Kidney (tissue), 14 donors: Measurements from ENCODE around the gene GBE1. TPM values are rescaled to one million over a fixed set of nuclear protein-coding genes. Genes with fewer than 3 reads are reported as not detected.

Source experiments
- DNase-seq, 5 donors: peaks; one replicate each; pipeline ENCODE4 v3.0.0-alpha.2; 2013 to 2020
- FAIRE-seq: peaks from 2 replicates; lab custom pipeline; 2012; peaks lifted over from hg19 to GRCh38; lab: Jason Lieb, UNC
- H3K27ac ChIP-seq, 2 donors: one replicate each; pipeline ENCODE4 v1.7.0; 2013; ENCODE audit warnings: low read depth in 2 of 2, low read length in 2 of 2, inconsistent platforms in 1 of 2
- H3K27me3 ChIP-seq: one replicate; pipeline ENCODE4 v1.7.1; 2013; ENCODE audit warnings: low read length, inconsistent platforms; ENCODE audit not compliant: control insufficient read depth, insufficient read depth
- H3K36me3 ChIP-seq, 3 donors: one replicate each; pipeline versions ENCODE4 v1.7.0 to v1.7.1; 2013; ENCODE audit warnings: low read length in 3 of 3, control low read depth in 1 of 3, inconsistent platforms in 1 of 3; ENCODE audit not compliant: insufficient read depth in 3 of 3, control insufficient read depth in 2 of 3
- H3K4me1 ChIP-seq, 3 donors: one replicate each; pipeline versions ENCODE4 v1.7.0 to v1.7.1; 2013; ENCODE audit warnings: low read length in 3 of 3, inconsistent platforms in 1 of 3, low read depth in 1 of 3; ENCODE audit not compliant: control insufficient read depth in 2 of 3, insufficient read depth in 2 of 3
- H3K4me3 ChIP-seq, 3 donors: one replicate each; pipeline versions ENCODE4 v1.7.0 to v1.8.1; 2013; ENCODE audit warnings: low read length in 3 of 3, control low read depth in 1 of 3, inconsistent platforms in 1 of 3
- H3K9ac ChIP-seq, 3 donors: one replicate each; pipeline versions ENCODE4 v1.7.0 to v1.7.1; 2013; ENCODE audit warnings: low read length in 3 of 3, control low read depth in 1 of 3, inconsistent platforms in 1 of 3
- H3K9me3 ChIP-seq, 3 donors: one replicate each; pipeline versions ENCODE4 v1.7.0 to v1.7.1; 2013; ENCODE audit warnings: low read length in 3 of 3, control low read depth in 1 of 3, inconsistent platforms in 1 of 3; ENCODE audit not compliant: control insufficient read depth in 2 of 3, insufficient read depth in 1 of 3
- intact Hi-C: fragments of 100-400 bp; cut with DNase I; formaldehyde crosslinking; loops from one replicate; pipeline ENCODE4 v1.11.1; 2022
- polyA plus RNA-seq: library from polyadenylated mRNA; stranded (reverse); fragments of 350-450 nt; fragmentation: Illumina TruSeq; extraction: RNeasy Lipid Tissue Mini Kit (QIAGEN cat#74804); gene quantifications from one replicate; pipeline ENCODE4 v1.2.3, GENCODE V29; 2014; ENCODE audit warnings: low read depth, low replicate concordance; ENCODE audit not compliant: insufficient read depth
- total RNA-seq: library from RNA; stranded (reverse); fragmentation: NEBNext Ultra II Directional; extraction: Animal tissue kit (Norgen Biotek cat#: 25700); gene quantifications from one replicate; pipeline ENCODE4 v1.2.1, GENCODE V29; 2021
- TF ChIP-seq, protein P1 (sequence below): IDR thresholded peaks from 3 replicates; pipeline ENCODE4 v1.5.1; 2012; ENCODE audit warnings: mild to moderate bottlenecking, moderate library complexity, borderline replicate concordance; ENCODE audit not compliant: insufficient read depth; ENCODE audit errors: extremely low read depth
- donor health status: control.
- donor health status: control.
- donor health status: control.
- donor health status: control.
- donor health status: control.
- donor health status: DM: yes; HTN: yes; CAD: no.
- donor health status: Normal renal cell carcinoma (clear cell type).

Gene GBE1
- total and polyA plus RNA-seq, 2 donors from 2014 or later: 29.3 to 36.2 TPM

DNA sequence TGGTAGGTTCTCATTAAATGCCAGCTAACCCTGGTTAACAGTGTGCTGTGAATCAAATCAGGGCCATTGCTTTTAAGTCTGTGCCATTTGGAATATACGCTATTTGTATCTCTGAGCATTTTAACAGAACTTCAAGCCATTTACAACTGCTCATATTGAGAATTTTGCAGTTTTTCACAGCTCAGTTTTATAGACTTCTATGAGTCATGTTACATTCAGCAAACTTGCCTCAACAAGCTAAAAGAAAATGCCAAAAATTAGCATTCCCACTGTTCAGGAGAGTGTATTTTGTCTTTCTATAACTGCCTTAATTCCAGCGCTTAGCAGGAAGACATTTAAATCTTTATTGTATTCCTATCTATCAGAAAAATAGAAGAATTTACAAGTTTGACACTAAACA is 196.4 kb downstream of the GBE1 start:
- FAIRE-seq: no peak
- intact Hi-C loops: no loop called here

DNA sequence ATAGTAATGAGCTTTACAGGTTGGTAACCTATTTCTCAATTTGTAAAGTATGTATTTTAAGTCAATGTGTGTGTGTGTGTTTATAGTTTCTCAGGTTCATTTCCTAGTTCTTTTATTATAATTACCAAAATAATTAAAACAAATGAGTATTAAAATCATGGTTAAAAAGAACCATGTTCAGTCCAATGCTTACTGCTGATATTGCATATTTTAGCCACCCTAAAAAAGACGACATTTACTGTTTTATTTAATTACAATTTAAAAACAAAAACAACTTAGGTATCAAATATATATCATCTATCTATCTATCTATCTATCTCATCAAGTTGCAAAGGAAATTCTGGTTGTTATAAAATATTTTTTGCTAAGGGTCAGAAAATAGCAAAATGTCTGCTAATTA is 203.3 kb downstream of the GBE1 start:
- DNase-seq (no peak), FAIRE-seq (peak; percentile 13)
- intact Hi-C loops: no loop called here
- no peaks in the 10 kb centered on the region for H3K36me3 ChIP-seq
- TF ChIP-seq, protein P1, sequence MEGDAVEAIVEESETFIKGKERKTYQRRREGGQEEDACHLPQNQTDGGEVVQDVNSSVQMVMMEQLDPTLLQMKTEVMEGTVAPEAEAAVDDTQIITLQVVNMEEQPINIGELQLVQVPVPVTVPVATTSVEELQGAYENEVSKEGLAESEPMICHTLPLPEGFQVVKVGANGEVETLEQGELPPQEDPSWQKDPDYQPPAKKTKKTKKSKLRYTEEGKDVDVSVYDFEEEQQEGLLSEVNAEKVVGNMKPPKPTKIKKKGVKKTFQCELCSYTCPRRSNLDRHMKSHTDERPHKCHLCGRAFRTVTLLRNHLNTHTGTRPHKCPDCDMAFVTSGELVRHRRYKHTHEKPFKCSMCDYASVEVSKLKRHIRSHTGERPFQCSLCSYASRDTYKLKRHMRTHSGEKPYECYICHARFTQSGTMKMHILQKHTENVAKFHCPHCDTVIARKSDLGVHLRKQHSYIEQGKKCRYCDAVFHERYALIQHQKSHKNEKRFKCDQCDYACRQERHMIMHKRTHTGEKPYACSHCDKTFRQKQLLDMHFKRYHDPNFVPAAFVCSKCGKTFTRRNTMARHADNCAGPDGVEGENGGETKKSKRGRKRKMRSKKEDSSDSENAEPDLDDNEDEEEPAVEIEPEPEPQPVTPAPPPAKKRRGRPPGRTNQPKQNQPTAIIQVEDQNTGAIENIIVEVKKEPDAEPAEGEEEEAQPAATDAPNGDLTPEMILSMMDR: no peak
- H3K9ac ChIP-seq: no peak overlapping the region
- no peak overlapping the region for H3K4me3 ChIP-seq
- H3K9me3 ChIP-seq: no peaks in the 10 kb centered on the region
- no peak overlapping the region for H3K27ac ChIP-seq
- no peaks in the 10 kb centered on the region for H3K4me1 ChIP-seq
- no peaks in the 10 kb centered on the region for H3K27me3 ChIP-seq

More for the DNA sequence above, 196.4 kb downstream of the GBE1 start:
- no peaks in the 10 kb centered on the region for H3K9me3 ChIP-seq
- H3K4me3 ChIP-seq: no peak overlapping the region
- no peaks in the 10 kb centered on the region for H3K36me3 ChIP-seq
- TF ChIP-seq, protein P1: no peak
- DNase-seq: no peak
- H3K27ac ChIP-seq: no peak overlapping the region
- no peaks in the 10 kb centered on the region for H3K27me3 ChIP-seq
- no peak overlapping the region for H3K9ac ChIP-seq
- H3K4me1 ChIP-seq: no peaks in the 10 kb centered on the region

DNA sequence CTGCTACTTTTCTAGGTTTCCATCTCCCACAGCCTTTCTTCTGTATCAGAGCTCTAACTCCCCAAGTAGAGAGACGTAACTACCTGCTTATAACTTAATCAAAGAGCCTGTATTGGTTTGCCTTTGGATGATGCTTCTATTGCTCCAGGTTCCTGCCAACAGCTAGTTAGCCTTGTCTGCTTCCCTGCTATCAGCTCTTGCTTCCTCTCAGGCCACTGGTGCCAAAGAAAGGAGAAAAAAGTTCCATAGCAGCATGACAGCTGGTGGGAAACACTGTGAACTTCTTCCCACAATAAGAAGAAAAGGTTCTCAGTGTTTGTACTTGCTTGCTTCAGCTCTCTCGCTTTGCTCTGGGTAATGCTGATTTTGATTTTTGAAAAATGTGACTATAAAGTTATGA is 206.6 kb downstream of the GBE1 start:
- peak in 1 of 5 donors; percentile 21 for DNase-seq
- H3K4me3 ChIP-seq: no peak overlapping the region
- no peaks in the 10 kb centered on the region for H3K9me3 ChIP-seq
- H3K4me1 ChIP-seq: no peaks in the 10 kb centered on the region
- intact Hi-C loops: no loop called here
- TF ChIP-seq, protein P1: no peak
- FAIRE-seq: no peak
- H3K36me3 ChIP-seq: no peaks in the 10 kb centered on the region
- no peaks in the 10 kb centered on the region for H3K27me3 ChIP-seq
- no peak overlapping the region for H3K9ac ChIP-seq
- no peak overlapping the region for H3K27ac ChIP-seq

DNA sequence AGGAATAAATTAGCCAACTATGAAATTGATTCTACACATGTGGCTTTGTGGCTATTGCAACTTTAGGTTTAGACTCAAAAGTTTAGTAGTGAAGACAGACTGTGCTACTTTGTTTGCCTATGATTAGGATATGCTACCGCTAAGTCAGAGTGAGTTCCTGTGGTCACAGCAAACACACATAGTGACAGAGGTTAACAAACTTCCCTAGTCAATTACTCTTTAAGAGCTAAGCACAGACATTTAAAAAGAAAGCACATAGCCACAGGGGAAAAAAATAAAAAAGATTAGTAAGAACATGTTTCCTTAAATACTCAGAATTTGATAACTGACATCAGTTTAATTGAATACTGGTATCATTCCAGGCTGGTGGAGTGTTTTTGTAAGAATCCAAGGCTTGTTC is 207.1 kb downstream of the GBE1 start:
- no peaks in the 10 kb centered on the region for H3K4me1 ChIP-seq
- H3K27me3 ChIP-seq: no peaks in the 10 kb centered on the region
- H3K27ac ChIP-seq: no peak overlapping the region
- intact Hi-C loops: no loop called here
- no peaks in the 10 kb centered on the region for H3K36me3 ChIP-seq
- H3K9ac ChIP-seq: no peak overlapping the region
- DNase-seq: peak in 1 of 5 donors; percentile 8
- H3K9me3 ChIP-seq: no peaks in the 10 kb centered on the region
- H3K4me3 ChIP-seq: no peak overlapping the region
- TF ChIP-seq, protein P1: no peak
- FAIRE-seq: no peak
